Activated CD4-positive, alpha-beta T cell treated with anti-CD3 and anti-CD28 coated beads, Interleukin-2, amount 10 ng/mL, durations not matched to agents 7 days and 5 days (primary cell): ENCODE data around the gene PRAMEF10. TPM values are rescaled to one million over a fixed set of nuclear protein-coding genes. Genes with fewer than 3 reads are reported as not detected.

Source experiments
- total RNA-seq, 2 experiments: library from RNA; stranded (reverse); gene quantifications; one replicate each; pipeline ENCODE4 v1.2.3, GENCODE V29; 2021

PRAMEF10 gene
- total RNA-seq, 2 experiments from 2014 or later, result not detected

Other genes starting within 250 kb of the PRAMEF10 start
- not detected for gene AADACL3, start 182.2 kb downstream of the PRAMEF10 start, total RNA-seq
- gene CFAP107, start 152.1 kb downstream of the PRAMEF10 start, total RNA-seq, result not detected
- not detected for gene PRAMEF12, start 124.5 kb downstream of the PRAMEF10 start, total RNA-seq
- gene PRAMEF1, start 106.9 kb downstream of the PRAMEF10 start, total RNA-seq, result not detected
- gene PRAMEF11, start 66.9 kb downstream of the PRAMEF10 start, total RNA-seq, result not detected
- not detected for gene HNRNPCL1, start 49.5 kb downstream of the PRAMEF10 start, total RNA-seq
- not detected for gene PRAMEF2, start 41.2 kb downstream of the PRAMEF10 start, total RNA-seq
- gene PRAMEF4, start 12.1 kb downstream of the PRAMEF10 start, total RNA-seq, result not detected
- not detected for gene PRAMEF7, start 18.3 kb upstream of the PRAMEF10 start, total RNA-seq
- gene PRAMEF6, start 49.3 kb upstream of the PRAMEF10 start, total RNA-seq, result not detected
- gene PRAMEF27, start 158.3 kb upstream of the PRAMEF10 start, total RNA-seq, result not detected
- not detected for gene HNRNPCL3, start 162.5 kb upstream of the PRAMEF10 start, total RNA-seq
- not detected for gene PRAMEF25, start 172.5 kb upstream of the PRAMEF10 start, total RNA-seq
- gene HNRNPCL2, start 218.6 kb upstream of the PRAMEF10 start, total RNA-seq, result not detected